Hepatocyte (in vitro differentiated cells): ENCODE results near the gene MAST2. TPM values are rescaled to one million over a fixed set of nuclear protein-coding genes. Genes with fewer than 3 reads are reported as not detected.
"Not testable (repeated sequence)": the region's sequence is repeated elsewhere in the genome, so short reads cannot be mapped to it uniquely, and the experiment has no call there.

Experiments used
- DNase-seq: peaks from one replicate; pipeline ENCODE4 v3.0.0-alpha.2; 2016; ENCODE audit warnings: low spot score
- H2AFZ ChIP-seq: fragments of 200-600 bp; sonication (generic); 2 replicates; pipeline ENCODE4 v1.6.0; 2016; ENCODE audit warnings: antibody characterized with exemption, mild to moderate bottlenecking
- H3K27ac ChIP-seq: fragments of 200-600 bp; sonication (generic); 2 replicates; pipeline ENCODE4 v1.5.1; 2016; ENCODE audit warnings: mild to moderate bottlenecking
- H3K27me3 ChIP-seq: fragments of 200-600 bp; sonication (generic); 2 replicates; pipeline ENCODE4 v1.6.1; 2016
- H3K36me3 ChIP-seq: fragments of 200-600 bp; sonication (generic); replicated peaks from 2 replicates; pipeline ENCODE4 v1.5.1; 2016; ENCODE audit warnings: low read depth; ENCODE audit not compliant: insufficient read depth
- H3K4me1 ChIP-seq: fragments of 200-600 bp; sonication (generic); 2 replicates; pipeline ENCODE4 v1.5.1; 2016; ENCODE audit warnings: mild to moderate bottlenecking, moderate library complexity; ENCODE audit not compliant: insufficient read depth
- H3K4me2 ChIP-seq: fragments of 200-600 bp; sonication (generic); 2 replicates; pipeline ENCODE4 v1.6.0; 2016
- H3K4me3 ChIP-seq: fragments of 200-600 bp; sonication (generic); 2 replicates; pipeline ENCODE4 v1.5.1; 2016; ENCODE audit warnings: mild to moderate bottlenecking
- H3K79me2 ChIP-seq: fragments of 200-600 bp; sonication (generic); 2 replicates; pipeline ENCODE4 v1.6.0; 2017; ENCODE audit warnings: mild to moderate bottlenecking
- H3K9me2 ChIP-seq: fragments of 200-600 bp; sonication (generic); replicated peaks from 2 replicates; pipeline ENCODE4 v1.6.0; 2017; ENCODE audit warnings: mild to moderate bottlenecking; ENCODE audit not compliant: insufficient read depth
- H3K9me3 ChIP-seq: fragments of 200-600 bp; sonication (generic); 2 replicates; pipeline ENCODE4 v1.5.1; 2016; ENCODE audit warnings: low read depth, mild to moderate bottlenecking
- H4K20me1 ChIP-seq: fragments of 200-600 bp; sonication (generic); 2 replicates; pipeline ENCODE4 v1.6.0; 2016; ENCODE audit warnings: mild to moderate bottlenecking; ENCODE audit not compliant: insufficient read depth, poor library complexity, severe bottlenecking
- CTCF ChIP-seq: fragments of 200-600 bp; sonication (generic); IDR thresholded peaks from 2 replicates; pipeline ENCODE4 v1.5.1; 2016; ENCODE audit warnings: antibody characterized with exemption, mild to moderate bottlenecking; ENCODE audit not compliant: poor library complexity
- EZH2 ChIP-seq: fragments of 200-600 bp; sonication (generic); IDR thresholded peaks from 2 replicates; pipeline ENCODE4 v1.6.1; 2016; ENCODE audit warnings: antibody characterized with exemption, mild to moderate bottlenecking, borderline replicate concordance
- EZH2phosphoT487 ChIP-seq: fragments of 200-600 bp; sonication (generic); IDR thresholded peaks from one replicate; pipeline ENCODE4 v1.6.1; 2018; ENCODE audit warnings: antibody characterized with exemption, mild to moderate bottlenecking, low read depth, moderate library complexity; ENCODE audit not compliant: unreplicated experiment, severe bottlenecking
- WGBS: methylation state at CpG from one replicate; pipeline ENCODE4 v1.1.6; 2016; ENCODE audit warnings: low lambda C conversion rate; ENCODE audit errors: missing lambda C conversion rate; 5-methylcytosine and 5-hydroxymethylcytosine counted together
- polyA plus RNA-seq: library from polyadenylated mRNA; unstranded; fragments of >200 nt; fragmentation: Nextera tagmentation; extraction: Ambion mirVana; gene quantifications from 2 replicates; pipeline ENCODE4 v1.2.1, GENCODE V29; 2016
- total RNA-seq: library from RNA; depleted of rRNA; stranded (reverse); fragments of >200 nt; gene quantifications from 2 replicates; pipeline ENCODE4 v1.2.3, GENCODE V29; 2014

Gene MAST2
- total and polyA plus RNA-seq, 2 experiments from 2014 or later = 25.8 to 33.5 TPM

GRCh38 chr1:45857101-45857700 lies 53.8 kb downstream of the MAST2 start:
- Histone ChIP-seq H3K4me2 (no peak overlapping the region), H3K27ac (no peak overlapping the region), H3K4me1 (no peaks in the 10 kb centered on the region), H3K79me2 (peaks cover 39% of the 10 kb centered on the region), H4K20me1 (no peaks in the 10 kb centered on the region), H3K4me3 (no peak overlapping the region), H2AFZ (no peak overlapping the region), H3K9me3 (no peaks in the 10 kb centered on the region), H3K36me3 (no peaks in the 10 kb centered on the region), H3K9me2 (no peaks in the 10 kb centered on the region), H3K27me3 (no peaks in the 10 kb centered on the region)
- DNase-seq = no peak
- TF ChIP-seq CTCF = no peak
- no peak for TF ChIP-seq EZH2phosphoT487
- no peak for TF ChIP-seq EZH2

GRCh38 chr1:45857755-45858492 lies 54.5 kb downstream of the MAST2 start:
- not testable (repeated sequence) for H2AFZ ChIP-seq, H3K9me2 ChIP-seq, H3K4me2 ChIP-seq, H3K9me3 ChIP-seq, DNase-seq, H3K4me1 ChIP-seq, H3K27me3 ChIP-seq, H4K20me1 ChIP-seq, H3K27ac ChIP-seq, H3K4me3 ChIP-seq, H3K36me3 ChIP-seq
- WGBS = 94% methylated on average over 6 of the region's 6 CpGs
- H3K79me2 ChIP-seq = peaks cover 41% of the 10 kb centered on the region

- Histone ChIP-seq H3K79me2 (peaks cover 40% of the 10 kb centered on the region), H2AFZ (no peak overlapping the region), H4K20me1 (peaks cover 4% of the 10 kb centered on the region), H3K27me3 (no peaks in the 10 kb centered on the region), H3K4me3 (no peak overlapping the region), H3K36me3 (no peaks in the 10 kb centered on the region), H3K9me2 (no peaks in the 10 kb centered on the region), H3K4me1 (peaks cover 9% of the 10 kb centered on the region), H3K9me3 (no peaks in the 10 kb centered on the region), H3K27ac (no peak overlapping the region), H3K4me2 (no peak overlapping the region)
- WGBS = 95% methylated on average over 3 of the region's 3 CpGs
- DNase-seq = no peak
- no peak for TF ChIP-seq CTCF
- TF ChIP-seq EZH2phosphoT487 = no peak
- no peak for TF ChIP-seq EZH2
These were observed 55.8 kb downstream of the MAST2 start for GRCh38 chr1:45859221-45859620.

- peaks cover 9% of the 10 kb centered on the region for H3K4me1 ChIP-seq
- no peak overlapping the region for H3K4me3 ChIP-seq
- no peak overlapping the region for H3K4me2 ChIP-seq
- H3K9me2 ChIP-seq = no peaks in the 10 kb centered on the region
- H2AFZ ChIP-seq = no peak overlapping the region
- no peak overlapping the region for H3K27ac ChIP-seq
- TF ChIP-seq EZH2 (no peak), EZH2phosphoT487 (no peak), CTCF (no peak)
- no peaks in the 10 kb centered on the region for H3K27me3 ChIP-seq
- H3K36me3 ChIP-seq = no peaks in the 10 kb centered on the region
- peaks cover 4% of the 10 kb centered on the region for H4K20me1 ChIP-seq
- no peaks in the 10 kb centered on the region for H3K9me3 ChIP-seq
- H3K79me2 ChIP-seq = peaks cover 47% of the 10 kb centered on the region
- DNase-seq = no peak
These were observed 58.6 kb downstream of the MAST2 start for GRCh38 chr1:45862008-45862407.
